ENCODE measurements around the gene ANKS1B.

GRCh38 chr12:98918176-98918863 is 1066.4 kb downstream of the ANKS1B start:
- TF ChIP-seq JUND (IDR thresholded peaks at IDR 0.05) (no peak), CTCF (IDR thresholded peaks at IDR 0.05 in 2 of 3, conservative IDR thresholded peaks at IDR 0.05 in 1 of 3; ENCODE audit: borderline replicate concordance in 1 of 3, insufficient read depth in 1 of 3, low read depth in 2 of 3, low read length in 2 of 3) (no peak), ELF1 (IDR thresholded peaks at IDR 0.05; ENCODE audit: borderline replicate concordance, low read depth) (no peak), POLR2A (IDR thresholded peaks at IDR 0.05; ENCODE audit: borderline replicate concordance, extremely low read depth, insufficient read depth, insufficient read length) (no peak)

Data from HCT116 (cell line).